ENCODE data around the gene FBXL7. TPM values are rescaled to one million over a fixed set of nuclear protein-coding genes. Genes with fewer than 3 reads are reported as not detected.

FBXL7 gene
- total and polyA plus RNA-seq, 2 donors (not counting 1 experiment from before 2014, with no cell fraction given), result not detected

GRCh38 chr5:15564957-15565356 is 65.0 kb downstream of the FBXL7 start:
- Histone ChIP-seq H3K36me3 (replicated peaks in 1 of 2; ENCODE audit: control extremely low read depth in 1 of 2, control insufficient read depth in 1 of 2, extremely low read depth in 1 of 2, insufficient read depth in 2 of 2, low read length in 1 of 2) (no peaks in the 10 kb centered on the region), H3K4me2 (replicated peaks; ENCODE audit: low read depth, low read length, poor library complexity, severe bottlenecking) (no peak overlapping the region), H3K4me3 (ENCODE audit: control extremely low read depth in 1 of 5, extremely low read depth in 1 of 5, insufficient read depth in 1 of 5, low read depth in 2 of 5, low read length in 4 of 5) (no peak overlapping the region), H4K20me1 (ENCODE audit: control insufficient read depth, insufficient read depth, low read length, poor library complexity, severe bottlenecking) (no peaks in the 10 kb centered on the region), H2AFZ (ENCODE audit: insufficient read depth, low read depth, low read length, poor library complexity, severe bottlenecking) (no peak overlapping the region), H3K27ac (ENCODE audit: low read length in 2 of 2) (no peak overlapping the region), H3K79me2 (ENCODE audit: control insufficient read depth, insufficient read depth, low read length) (no peaks in the 10 kb centered on the region), H3K27me3 (replicated peaks in 1 of 4; ENCODE audit: control extremely low read depth in 1 of 4, control insufficient read depth in 3 of 4, insufficient read depth in 4 of 4, low read length in 3 of 4) (no peaks in the 10 kb centered on the region), H3K9me3 (ENCODE audit: control extremely low read depth in 1 of 3, control insufficient read depth in 2 of 3, insufficient read depth in 1 of 3, low read length in 2 of 3) (no peaks in the 10 kb centered on the region), H3K9ac (ENCODE audit: low read length) (no peak overlapping the region), H3K4me1 (ENCODE audit: control insufficient read depth in 2 of 2, insufficient read depth in 2 of 2, low read length in 2 of 2) (no peaks in the 10 kb centered on the region)
- Mint-ChIP-seq H3K27me3 (no peaks in the 10 kb centered on the region), H3K9me3 (ENCODE audit: insufficient read depth) (no peaks in the 10 kb centered on the region), H3K4me1 (no peaks in the 10 kb centered on the region), H3K27ac (no peak overlapping the region), H3K4me3 (no peak overlapping the region)
- ChIA-PET POLR2A (no interaction called here), CTCF (no interaction called here)
- no CpG with 5 or more reads among the region's 1 CpG for whole genome bisulfite sequencing (ENCODE audit: insufficient coverage)
- intact Hi-C loops (cut with micrococcal nuclease), result no loop called here
- DNase-seq, result no peak
- no peak for ATAC-seq (ENCODE audit: low read depth)
- TF ChIP-seq EZH2 (IDR thresholded peaks at IDR 0.05; ENCODE audit: borderline replicate concordance, insufficient read depth, low read depth, low read length, poor library complexity, severe bottlenecking) (no peak), CTCF (IDR thresholded peaks at IDR 0.05) (no peak)

DNA sequence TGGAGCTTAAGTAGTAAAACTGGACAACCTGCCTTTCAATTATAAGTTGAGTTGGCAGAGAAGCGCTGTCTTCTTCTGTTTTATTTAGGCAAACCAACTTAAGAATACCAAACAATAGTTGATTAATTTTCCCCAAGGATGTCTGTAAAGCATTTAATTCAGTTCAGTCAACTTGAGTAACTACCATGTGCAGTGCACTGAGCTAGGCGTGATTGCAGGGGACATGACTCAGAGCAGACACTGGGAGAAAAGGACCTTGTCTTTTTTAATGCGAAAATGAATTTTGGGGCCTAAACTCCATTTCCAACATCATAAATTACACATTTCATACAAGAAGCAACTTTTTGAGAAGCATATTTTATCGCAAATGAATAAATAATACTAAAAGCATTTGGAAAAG is 66.3 kb downstream of the FBXL7 start:
- H4K20me1 ChIP-seq (ENCODE audit: control insufficient read depth, insufficient read depth, low read length, poor library complexity, severe bottlenecking), result no peaks in the 10 kb centered on the region
- 100% methylated on average over 1 of the region's 4 CpGs for WGBS (ENCODE audit: insufficient coverage)
- no peak overlapping the region for H3K4me3 ChIP-seq (ENCODE audit: control extremely low read depth in 1 of 5, extremely low read depth in 1 of 5, insufficient read depth in 1 of 5, low read depth in 2 of 5, low read length in 4 of 5)
- TF ChIP-seq EZH2 (IDR thresholded peaks at IDR 0.05; ENCODE audit: borderline replicate concordance, insufficient read depth, low read depth, low read length, poor library complexity, severe bottlenecking) (no peak), CTCF (IDR thresholded peaks at IDR 0.05) (no peak)
- Mint-ChIP-seq H3K27me3 (no peaks in the 10 kb centered on the region), H3K27ac (no peak overlapping the region), H3K9me3 (ENCODE audit: insufficient read depth) (no peaks in the 10 kb centered on the region), H3K4me1 (no peaks in the 10 kb centered on the region), H3K4me3 (no peak overlapping the region)
- no peaks in the 10 kb centered on the region for H3K4me1 ChIP-seq (ENCODE audit: control insufficient read depth in 2 of 2, insufficient read depth in 2 of 2, low read length in 2 of 2)
- no peak overlapping the region for H3K9ac ChIP-seq (ENCODE audit: low read length)
- H2AFZ ChIP-seq (ENCODE audit: insufficient read depth, low read depth, low read length, poor library complexity, severe bottlenecking), result no peak overlapping the region
- H3K36me3 ChIP-seq (replicated peaks in 1 of 2; ENCODE audit: control extremely low read depth in 1 of 2, control insufficient read depth in 1 of 2, extremely low read depth in 1 of 2, insufficient read depth in 2 of 2, low read length in 1 of 2), result no peaks in the 10 kb centered on the region
- peaks cover 0 to 4% (median 0%) of the 10 kb centered on the region in 3 donors for H3K9me3 ChIP-seq (ENCODE audit: control extremely low read depth in 1 of 3, control insufficient read depth in 2 of 3, insufficient read depth in 1 of 3, low read length in 2 of 3)
- ChIA-PET CTCF (no interaction called here), POLR2A (no interaction called here)
- H3K27ac ChIP-seq (ENCODE audit: low read length in 2 of 2), result no peak overlapping the region
- intact Hi-C loops (cut with micrococcal nuclease), result no loop called here
- no peaks in the 10 kb centered on the region for H3K27me3 ChIP-seq (replicated peaks in 1 of 4; ENCODE audit: control extremely low read depth in 1 of 4, control insufficient read depth in 3 of 4, insufficient read depth in 4 of 4, low read length in 3 of 4)
- no peaks in the 10 kb centered on the region for H3K79me2 ChIP-seq (ENCODE audit: control insufficient read depth, insufficient read depth, low read length)
- ATAC-seq (ENCODE audit: low read depth) (no peak), DNase-seq (no peak)
- H3K4me2 ChIP-seq (replicated peaks; ENCODE audit: low read depth, low read length, poor library complexity, severe bottlenecking), result no peak overlapping the region

All from B cell (primary cell).